HG03280 (cell line): ENCODE measurements around the gene ARL16.
A peak's percentile ranks its signal among the peaks of the same experiment; 100 is the strongest.

Experiments
- ATAC-seq: cut with Tn5 transposase; IDR thresholded peaks from one replicate; pipeline ENCODE4 v1.9.1; 2021; ENCODE audit warnings: mild to moderate bottlenecking, moderate library complexity; ENCODE audit not compliant: unreplicated experiment

Gene ARL16

DNA sequence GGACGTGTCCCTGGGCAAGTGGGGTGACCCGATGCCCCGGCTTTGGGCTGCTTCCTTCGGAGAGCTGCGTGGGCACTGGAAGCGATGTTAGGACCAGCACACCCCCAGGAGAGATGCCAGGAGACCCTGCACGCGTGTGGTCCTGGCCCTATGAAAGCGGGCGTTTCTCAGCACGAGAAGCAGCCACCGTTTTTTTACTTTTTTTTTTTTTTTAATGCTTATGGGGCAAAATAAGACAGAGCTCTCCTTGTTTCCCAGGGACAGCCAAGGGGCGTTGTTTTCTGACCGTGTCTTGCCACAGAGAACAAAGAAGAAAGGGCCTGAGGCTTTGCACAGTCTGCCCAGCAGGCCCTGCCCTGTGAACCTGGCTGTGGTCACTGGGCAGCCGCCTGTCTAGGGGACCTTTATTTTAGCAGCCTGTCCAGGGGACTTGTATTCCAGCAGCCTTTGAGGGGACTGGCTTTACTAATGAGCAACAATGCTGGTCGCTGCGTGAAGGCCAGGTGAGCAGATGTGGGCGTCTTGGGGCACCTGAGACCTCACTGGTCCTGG lies 29.5 kb upstream of the ARL16 start:
- ATAC-seq: no peak

- ATAC-seq: peak; percentile 14
Measured at GRCh38 chr17:81712468-81713003, 28.9 kb upstream of the ARL16 start.

DNA sequence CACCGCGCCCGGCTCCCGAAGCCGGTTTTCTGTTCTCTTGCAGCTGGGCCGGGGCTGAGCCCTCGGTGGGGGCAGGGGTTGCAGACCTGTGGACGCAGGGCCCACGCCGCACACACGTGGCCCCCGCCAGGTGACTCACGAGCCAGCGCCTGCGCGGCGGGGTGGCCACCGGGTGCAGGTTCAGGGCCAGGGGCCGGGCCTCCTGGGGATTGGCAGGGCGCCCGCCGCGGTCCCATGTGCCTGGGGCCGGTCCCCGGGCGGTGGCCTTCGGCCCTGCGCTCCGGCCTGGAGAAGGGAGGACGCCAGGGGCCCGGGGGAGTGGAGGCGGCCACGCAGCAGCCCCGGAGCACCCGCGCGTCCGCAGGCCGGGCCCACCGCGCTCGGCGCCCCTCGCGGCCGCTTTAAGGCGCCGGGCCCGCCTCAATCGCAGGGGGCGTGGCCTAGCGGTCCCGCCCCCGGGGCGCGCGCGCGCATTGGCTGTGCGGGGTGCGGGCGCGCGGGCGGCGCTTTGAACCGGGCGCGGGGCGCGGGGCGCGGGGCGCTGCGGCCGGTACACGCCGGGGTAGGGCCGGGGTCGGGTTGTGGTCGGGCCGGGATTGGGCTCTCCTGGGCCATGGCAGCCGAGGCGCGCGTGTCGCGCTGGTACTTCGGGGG lies 28.3 kb upstream of the ARL16 start, which contains the start of gene SLC25A10:
SLC25A10 (plus strand) TSS at position 471 of the 654 bp plus-strand sequence; CDS start at position 614, 143 bp downstream.
- ATAC-seq: peak; percentile 75

GRCh38 chr17:81710514-81711308 lies 27.1 kb upstream of the ARL16 start:
- no peak for ATAC-seq

DNA sequence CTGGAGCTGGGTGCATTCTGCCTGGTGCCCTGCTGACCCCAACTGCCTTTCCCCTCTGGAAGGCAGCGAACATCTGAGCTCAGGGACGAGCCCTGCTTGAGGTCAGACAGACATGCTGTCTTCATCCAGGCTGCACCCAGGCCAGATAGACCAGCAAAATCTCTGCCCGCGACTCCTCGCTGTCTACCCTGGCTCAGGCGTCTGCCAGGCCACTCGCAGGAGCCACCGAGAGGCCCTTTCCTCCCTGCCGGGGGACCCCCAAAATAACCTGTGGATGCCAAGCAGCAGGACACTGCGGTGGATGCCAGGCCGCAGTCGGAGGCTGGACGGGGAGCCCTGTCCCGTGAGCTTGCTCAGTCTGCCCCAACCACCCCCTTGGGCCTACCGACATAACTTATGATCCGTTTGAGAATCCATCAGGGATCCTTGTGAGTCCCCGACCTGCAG lies 25.2 kb upstream of the ARL16 start:
- ATAC-seq: no peak

DNA sequence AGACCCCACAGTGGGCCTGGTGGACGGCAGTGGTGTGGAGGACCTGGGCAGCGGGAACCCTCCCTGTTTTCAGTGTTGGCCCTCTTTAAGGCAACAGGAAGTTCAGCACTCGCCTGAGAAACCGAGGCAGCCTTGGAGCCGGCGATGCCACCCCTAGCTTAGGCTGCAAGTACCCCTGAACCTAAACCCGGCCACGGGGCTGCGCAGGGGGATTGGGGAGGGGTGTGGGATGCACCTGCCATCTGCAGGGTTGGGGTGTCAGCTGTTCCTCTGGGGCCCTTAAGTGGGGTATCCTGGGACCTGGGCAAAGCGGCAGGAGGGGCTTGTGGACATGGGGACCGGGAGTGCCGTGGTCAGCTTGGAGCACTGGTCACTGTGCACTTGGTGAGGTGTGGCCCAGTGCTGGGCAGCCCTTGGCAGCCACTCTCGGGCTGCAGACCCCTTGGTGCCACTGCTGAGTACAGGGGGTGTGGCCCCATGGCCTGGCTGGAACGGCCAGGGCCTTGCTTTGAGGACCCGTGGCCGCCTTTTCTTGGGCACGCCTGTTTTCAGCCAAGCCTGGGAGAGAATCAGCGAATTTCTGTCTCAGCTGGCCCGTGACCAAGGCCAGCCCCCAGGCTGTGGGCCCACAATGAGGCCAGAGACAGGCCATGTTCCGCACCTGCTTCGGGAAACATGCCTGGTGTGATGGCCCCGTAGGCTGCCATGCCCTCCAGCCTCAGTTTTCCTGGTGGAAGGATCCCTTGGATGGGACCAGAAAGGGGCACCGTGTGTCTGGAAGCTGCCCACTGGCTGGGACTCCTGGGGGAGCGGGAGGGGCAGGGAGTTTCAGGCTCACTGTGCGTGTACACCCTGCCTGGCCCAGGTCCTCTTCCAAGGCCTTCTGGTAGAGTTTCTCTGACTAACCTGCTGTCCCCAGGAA lies 24.4 kb upstream of the ARL16 start:
- no peak for ATAC-seq

GRCh38 chr17:81706757-81707624 lies 23.4 kb upstream of the ARL16 start:
- ATAC-seq: no peak

DNA sequence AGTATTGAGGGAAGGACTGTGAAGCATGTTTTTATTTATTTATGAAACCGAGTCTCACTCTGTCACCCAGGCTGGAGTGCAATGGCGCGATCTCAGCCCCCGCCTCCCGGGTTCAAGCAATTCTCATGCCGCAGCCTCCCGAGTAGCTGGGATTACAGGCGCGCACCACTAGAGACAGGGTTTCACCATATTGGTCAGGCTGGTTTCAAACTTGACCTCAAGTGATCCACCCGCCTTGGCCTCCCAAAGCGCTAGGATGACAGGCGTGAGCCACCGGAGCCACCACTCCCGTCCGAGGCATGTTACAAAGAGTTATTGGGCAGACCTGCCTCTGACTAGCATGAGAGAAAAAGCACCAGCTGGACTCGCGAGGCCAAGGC lies 22.6 kb upstream of the ARL16 start:
- no peak for ATAC-seq

DNA sequence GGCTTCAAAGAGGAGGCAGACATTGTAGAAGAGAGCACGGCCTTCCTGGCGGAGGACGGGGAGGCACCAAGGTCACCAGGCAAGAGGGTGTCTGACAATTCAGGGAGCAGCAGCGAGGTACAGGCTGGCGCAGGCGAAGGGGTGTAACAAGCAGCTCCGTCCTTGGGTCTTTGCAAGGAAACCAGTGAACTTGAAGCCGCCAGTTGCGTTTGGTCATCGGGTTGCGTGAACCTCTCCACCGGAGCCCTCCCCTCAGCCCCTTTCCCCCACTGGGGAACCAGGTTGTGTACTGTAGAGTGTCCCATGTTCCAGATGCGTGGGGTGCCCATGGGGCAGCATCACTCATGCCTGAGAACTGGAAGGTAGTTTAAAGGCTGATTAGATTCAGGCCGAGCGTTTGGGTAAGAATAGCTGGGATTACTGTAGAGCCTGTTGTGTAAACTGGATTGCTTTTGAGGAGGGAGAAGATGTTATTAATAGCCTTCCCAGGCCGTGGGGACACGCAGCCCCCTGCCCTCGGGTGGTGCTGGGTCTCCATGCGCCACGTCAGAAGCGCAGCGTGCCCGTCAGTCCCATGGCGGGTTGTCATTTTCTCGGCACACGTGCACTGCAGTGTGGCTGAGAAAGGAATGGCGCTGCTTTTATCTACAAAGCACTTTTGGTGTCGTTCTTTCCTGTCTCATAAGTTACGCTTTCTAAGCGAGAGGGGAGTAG lies 22.1 kb upstream of the ARL16 start:
- no peak for ATAC-seq

DNA sequence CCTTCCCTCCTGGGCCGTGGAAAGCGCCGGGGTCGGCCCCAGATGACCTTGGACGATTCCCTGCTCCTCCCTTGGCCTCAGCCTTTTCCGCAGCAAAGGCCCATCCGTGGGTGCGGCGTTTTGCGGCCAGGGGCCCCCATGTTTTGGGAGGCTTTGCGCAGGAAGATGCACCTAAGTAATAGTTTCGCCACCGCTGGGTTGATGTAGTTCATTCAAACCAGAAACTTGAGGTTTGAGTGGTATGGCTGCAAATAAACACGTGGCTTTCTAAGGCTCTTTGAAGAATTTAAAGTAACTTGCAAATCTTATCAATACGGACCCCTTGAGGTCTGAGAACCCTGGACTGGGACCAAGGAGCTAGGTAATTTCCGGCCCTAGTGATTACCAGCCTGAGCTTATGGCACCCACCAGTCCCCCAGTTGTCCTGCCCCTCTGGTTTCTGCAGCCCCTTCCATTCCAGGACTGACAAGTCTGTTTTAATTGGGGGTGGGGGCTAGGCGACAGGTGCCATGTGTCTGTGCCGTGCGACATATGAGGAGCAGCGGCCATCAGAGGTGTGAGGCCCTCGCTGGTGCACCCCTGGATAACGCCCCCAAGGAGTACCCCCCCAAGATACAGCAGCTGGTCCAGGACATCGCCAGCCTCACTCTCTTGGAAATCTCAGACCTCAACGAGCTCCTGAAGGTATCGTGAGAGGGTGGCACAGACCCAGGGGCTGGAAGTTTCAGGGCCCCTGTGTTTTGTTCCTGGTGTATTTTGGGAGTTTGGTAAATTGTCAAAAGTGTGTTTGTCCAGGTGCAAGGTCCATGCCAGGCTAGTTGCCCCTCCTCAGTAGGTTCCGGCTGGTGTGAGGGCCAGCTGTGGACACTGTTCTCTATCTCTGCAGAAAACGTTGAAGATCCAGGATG lies 20.4 kb upstream of the ARL16 start:
- no peak for ATAC-seq

DNA sequence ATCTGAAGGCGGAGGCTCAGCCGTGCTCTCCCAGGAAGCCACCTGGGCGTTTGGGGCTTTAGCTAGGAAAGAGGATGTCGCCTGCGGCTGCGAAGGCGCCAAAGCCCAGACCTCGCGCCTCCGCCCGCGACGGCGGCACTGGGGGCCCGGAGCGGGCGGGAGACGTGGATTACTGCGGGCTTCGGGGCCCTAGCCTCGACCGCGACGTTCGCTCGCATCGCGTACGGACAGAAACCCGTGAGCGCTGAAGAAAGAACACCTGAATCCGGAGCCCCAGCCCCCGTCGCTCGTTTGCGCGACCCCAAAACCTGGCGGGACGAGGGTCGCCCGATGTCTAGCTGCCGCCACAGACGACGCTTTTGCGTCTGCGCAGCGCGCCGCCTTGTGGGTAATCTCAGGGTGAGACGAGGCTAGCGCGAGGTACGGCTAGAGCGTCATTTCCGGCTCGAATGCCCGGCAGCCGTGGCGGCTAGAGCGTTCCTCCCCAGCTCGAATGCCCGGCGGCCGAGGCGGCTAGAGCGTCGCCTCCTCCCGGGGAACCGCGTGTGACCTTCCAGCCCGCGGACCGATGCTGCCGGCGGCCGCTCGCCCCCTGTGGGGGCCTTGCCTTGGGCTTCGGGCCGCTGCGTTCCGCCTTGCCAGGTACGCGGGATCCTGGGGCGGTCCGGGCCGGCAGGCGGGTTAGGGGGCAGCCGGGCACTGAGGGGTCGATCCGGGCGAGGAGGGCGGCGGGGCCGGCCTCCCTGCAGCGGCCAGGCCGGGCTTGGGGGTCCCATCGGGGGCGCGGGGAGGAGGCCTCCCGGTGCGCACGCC lies 19.5 kb upstream of the ARL16 start, which contains the start of gene MRPL12:
MRPL12 (plus strand) TSS at position 434 of the 813 bp plus-strand sequence; CDS start at position 569, 135 bp downstream.
- ATAC-seq: peak; percentile 87

GRCh38 chr17:81701288-81702071 lies 17.9 kb upstream of the ARL16 start:
- no peak for ATAC-seq

DNA sequence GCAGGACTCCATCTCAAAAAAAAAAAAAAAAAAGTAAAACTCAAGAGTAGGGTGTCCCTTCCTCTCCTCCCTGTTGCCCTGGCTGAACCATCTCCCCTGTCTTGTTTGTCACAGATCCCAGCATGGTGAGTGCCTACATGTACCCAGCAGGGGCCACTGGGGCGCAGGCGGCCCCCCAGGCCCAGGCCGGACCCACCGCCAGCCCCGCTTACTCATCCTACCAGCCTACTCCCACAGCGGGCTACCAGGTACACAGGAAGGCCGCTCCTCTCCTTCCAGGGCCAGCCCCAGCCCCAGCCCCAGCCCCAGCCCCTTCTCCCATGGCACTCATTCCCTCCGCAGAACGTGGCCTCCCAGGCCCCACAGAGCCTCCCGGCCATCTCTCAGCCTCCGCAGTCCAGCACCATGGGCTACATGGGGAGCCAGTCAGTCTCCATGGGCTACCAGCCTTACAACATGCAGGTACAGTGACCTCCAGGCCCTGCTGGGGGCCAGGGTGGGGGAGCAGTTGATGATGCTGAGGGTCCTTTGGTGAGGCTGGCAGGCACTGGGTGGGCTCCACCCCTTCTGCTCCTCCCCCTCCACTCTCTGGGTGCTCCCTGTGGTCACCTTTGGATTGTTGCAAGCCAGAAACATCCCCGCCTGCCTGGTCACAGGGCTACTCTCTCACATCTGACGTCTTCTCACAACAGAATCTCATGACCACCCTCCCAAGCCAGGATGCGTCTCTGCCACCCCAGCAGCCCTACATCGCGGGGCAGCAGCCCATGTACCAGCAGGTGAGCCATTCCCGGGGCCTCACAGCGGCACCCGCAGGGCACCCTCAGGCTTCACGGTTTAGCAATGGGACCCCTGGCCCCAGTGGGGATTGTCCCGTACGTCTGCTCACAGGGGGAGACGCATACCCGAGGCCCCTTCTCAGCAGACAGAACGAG lies 17.0 kb upstream of the ARL16 start:
- ATAC-seq: no peak

- ATAC-seq: no peak
Measured at GRCh38 chr17:81697261-81698044, 13.9 kb upstream of the ARL16 start.
